Activated CD4-positive, alpha-beta T cell treated with anti-CD3 and anti-CD28 coated beads for 1 hour (primary cell): ENCODE results near the gene HS6ST3.
"Not testable (repeated sequence)": the region's sequence is repeated elsewhere in the genome, so short reads cannot be mapped to it uniquely, and the experiment has no call there.

ENCODE experiments used
- DNase-seq: peaks from one replicate; pipeline ENCODE4 v3.0.0-alpha.2; 2020

Gene HS6ST3

GRCh38 chr13:96749825-96750224 is 659.9 kb downstream of the HS6ST3 start:
- no peak for DNase-seq

GRCh38 chr13:96751089-96751488 is 661.2 kb downstream of the HS6ST3 start:
- DNase-seq: no peak

- no peak for DNase-seq
Observed at GRCh38 chr13:96762876-96763275, 673.0 kb downstream of the HS6ST3 start.

- no peak for DNase-seq
Observed at GRCh38 chr13:96766306-96766705, 676.4 kb downstream of the HS6ST3 start.

- DNase-seq: no peak
Observed at GRCh38 chr13:96768524-96768923, 678.6 kb downstream of the HS6ST3 start.

- no peak for DNase-seq
Observed at GRCh38 chr13:96769874-96770273, 680.0 kb downstream of the HS6ST3 start.

GRCh38 chr13:96771486-96772367 is 681.8 kb downstream of the HS6ST3 start:
- DNase-seq: no peak

GRCh38 chr13:96772426-96772825 is 682.5 kb downstream of the HS6ST3 start:
- no peak for DNase-seq

- not testable (repeated sequence) for DNase-seq
Observed at GRCh38 chr13:96778302-96778701, 688.4 kb downstream of the HS6ST3 start.

GRCh38 chr13:96779691-96780090 is 689.8 kb downstream of the HS6ST3 start:
- DNase-seq: no peak

GRCh38 chr13:96780105-96780504 is 690.2 kb downstream of the HS6ST3 start:
- no peak for DNase-seq

GRCh38 chr13:96781141-96781540 is 691.2 kb downstream of the HS6ST3 start:
- DNase-seq: no peak

GRCh38 chr13:96782186-96782585 is 692.3 kb downstream of the HS6ST3 start:
- no peak for DNase-seq

- no peak for DNase-seq
Observed at GRCh38 chr13:96783057-96783456, 693.1 kb downstream of the HS6ST3 start.

- DNase-seq: no peak
Observed at GRCh38 chr13:96783511-96783910, 693.6 kb downstream of the HS6ST3 start.

- DNase-seq: no peak
Observed at GRCh38 chr13:96785986-96786385, 696.1 kb downstream of the HS6ST3 start.

- no peak for DNase-seq
Observed at GRCh38 chr13:96792188-96792587, 702.3 kb downstream of the HS6ST3 start.

GRCh38 chr13:96792736-96793403 is 703.0 kb downstream of the HS6ST3 start:
- no peak for DNase-seq

GRCh38 chr13:96793404-96793755 is 703.5 kb downstream of the HS6ST3 start:
- DNase-seq: no peak

GRCh38 chr13:96794669-96795068 is 704.8 kb downstream of the HS6ST3 start:
- DNase-seq: no peak

- no peak for DNase-seq
Observed at GRCh38 chr13:96795670-96796069, 705.8 kb downstream of the HS6ST3 start.

GRCh38 chr13:96796091-96796633 is 706.3 kb downstream of the HS6ST3 start:
- DNase-seq: no peak

GRCh38 chr13:96797136-96797535 is 707.2 kb downstream of the HS6ST3 start:
- DNase-seq: no peak

- DNase-seq: no peak
Observed at GRCh38 chr13:96803456-96804100, 713.7 kb downstream of the HS6ST3 start.
